Thoracic aorta (tissue), 2 donors: Measurements from ENCODE around the gene SNX1. TPM values are rescaled to one million over a fixed set of nuclear protein-coding genes. Genes with fewer than 3 reads are reported as not detected.
A peak's percentile ranks its signal among the peaks of the same experiment; 100 is the strongest.

Experiments used
- ATAC-seq: fragments of 150-250 bp; one replicate; pipeline ENCODE4 v1.8.0; 2017; ENCODE audit warnings: low read depth; ENCODE audit not compliant: insufficient number of reproducible peaks, low FRiP score
- DNase-seq: peaks from one replicate; pipeline ENCODE4 v3.0.0-alpha.2; 2020; ENCODE audit warnings: low spot score
- H3K27ac ChIP-seq, 2 donors: fragments of 200-600 bp; sonication (generic); 1 replicate in 1 of 2; 2 replicates in 1 of 2; pipeline ENCODE4 v1.5.1; 2016; ENCODE audit warnings: mild to moderate bottlenecking in 2 of 2, moderate library complexity in 2 of 2
- H3K27me3 ChIP-seq: fragments of 200-600 bp; sonication (generic); replicated peaks from 2 replicates; pipeline ENCODE4 v1.6.0; 2016; ENCODE audit warnings: mild to moderate bottlenecking; ENCODE audit not compliant: insufficient read depth
- H3K36me3 ChIP-seq: fragments of 200-600 bp; sonication (generic); one replicate; pipeline ENCODE4 v1.5.1; 2016
- H3K4me1 ChIP-seq, 2 donors: fragments of 200-600 bp; sonication (generic); 1 replicate in 1 of 2; 2 replicates in 1 of 2; pipeline versions ENCODE4 v1.5.1 to v1.6.0; 2016; ENCODE audit warnings: low read depth in 2 of 2, mild to moderate bottlenecking in 1 of 2; ENCODE audit not compliant: control insufficient read depth in 1 of 2
- H3K4me3 ChIP-seq: fragments of 200-600 bp; sonication (generic); 2 replicates; pipeline ENCODE4 v1.5.1; 2016; ENCODE audit warnings: mild to moderate bottlenecking
- H3K9me3 ChIP-seq: fragments of 200-600 bp; sonication (generic); 2 replicates; pipeline ENCODE4 v1.5.1; 2016
- total RNA-seq, 2 donors: library from RNA; depleted of rRNA; stranded (reverse); fragments of >200 nt; gene quantifications; one replicate each; pipeline versions ENCODE4 v1.1.0 to v1.2.3, GENCODE V29; 2016
- TF ChIP-seq, protein P1 (sequence below): fragments of 200-600 bp; sonication (generic); IDR thresholded peaks from one replicate; pipeline ENCODE4 v1.5.1; 2019; ENCODE audit warnings: antibody characterized with exemption

Gene SNX1
- total RNA-seq, 2 donors from 2014 or later: 47.2 to 104 TPM

DNA sequence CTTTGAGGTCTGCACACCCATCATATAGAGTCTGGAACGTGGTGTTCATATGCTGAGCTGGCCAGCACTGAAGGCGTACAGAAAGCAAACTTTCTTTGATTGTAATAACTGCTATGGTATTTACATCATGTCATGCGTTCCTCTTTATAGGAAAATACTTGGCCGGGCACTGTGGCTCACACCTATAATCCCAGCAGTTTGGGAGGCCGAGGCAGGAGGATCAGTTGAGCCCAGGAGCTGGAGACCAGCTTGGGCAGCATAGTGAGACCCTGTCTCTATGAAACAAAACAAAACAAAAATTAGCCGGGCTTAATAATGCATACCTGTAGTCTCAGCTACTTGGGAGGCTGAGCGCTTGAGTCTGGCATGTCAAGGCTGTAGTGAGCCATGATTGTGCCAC, 52.4 kb downstream of the SNX1 start:
- Histone ChIP-seq H3K9me3 (no peaks in the 10 kb centered on the region), H3K36me3 (peaks cover 12% of the 10 kb centered on the region), H3K27me3 (peaks cover 6% of the 10 kb centered on the region), H3K4me3 (no peak overlapping the region), H3K27ac (no peak overlapping the region), H3K4me1 (peaks cover 19 to 23% of the 10 kb centered on the region in 2 donors)
- DNase-seq (no peak), ATAC-seq (no peak)
- TF ChIP-seq, protein P1, sequence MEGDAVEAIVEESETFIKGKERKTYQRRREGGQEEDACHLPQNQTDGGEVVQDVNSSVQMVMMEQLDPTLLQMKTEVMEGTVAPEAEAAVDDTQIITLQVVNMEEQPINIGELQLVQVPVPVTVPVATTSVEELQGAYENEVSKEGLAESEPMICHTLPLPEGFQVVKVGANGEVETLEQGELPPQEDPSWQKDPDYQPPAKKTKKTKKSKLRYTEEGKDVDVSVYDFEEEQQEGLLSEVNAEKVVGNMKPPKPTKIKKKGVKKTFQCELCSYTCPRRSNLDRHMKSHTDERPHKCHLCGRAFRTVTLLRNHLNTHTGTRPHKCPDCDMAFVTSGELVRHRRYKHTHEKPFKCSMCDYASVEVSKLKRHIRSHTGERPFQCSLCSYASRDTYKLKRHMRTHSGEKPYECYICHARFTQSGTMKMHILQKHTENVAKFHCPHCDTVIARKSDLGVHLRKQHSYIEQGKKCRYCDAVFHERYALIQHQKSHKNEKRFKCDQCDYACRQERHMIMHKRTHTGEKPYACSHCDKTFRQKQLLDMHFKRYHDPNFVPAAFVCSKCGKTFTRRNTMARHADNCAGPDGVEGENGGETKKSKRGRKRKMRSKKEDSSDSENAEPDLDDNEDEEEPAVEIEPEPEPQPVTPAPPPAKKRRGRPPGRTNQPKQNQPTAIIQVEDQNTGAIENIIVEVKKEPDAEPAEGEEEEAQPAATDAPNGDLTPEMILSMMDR: no peak

DNA sequence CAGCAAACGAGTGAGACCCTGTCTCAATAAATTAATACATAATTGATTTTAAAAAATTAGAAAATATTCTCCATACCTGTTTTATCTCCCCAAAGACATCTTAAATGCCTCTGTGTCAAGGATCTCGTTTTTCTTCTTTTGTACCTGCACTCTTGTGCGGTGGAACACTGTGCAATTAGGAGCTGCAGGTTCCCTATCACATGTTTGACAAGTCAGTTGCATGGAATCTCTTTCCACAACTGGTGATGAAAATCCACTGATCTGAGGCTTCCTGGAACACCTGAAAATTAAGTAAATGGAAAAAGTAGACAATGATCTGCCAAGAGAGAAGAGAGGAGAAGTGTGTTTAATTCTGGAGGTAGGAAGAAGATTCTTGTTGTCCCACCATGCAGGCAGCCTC, 52.8 kb downstream of the SNX1 start:
- TF ChIP-seq, protein P1: no peak

DNA sequence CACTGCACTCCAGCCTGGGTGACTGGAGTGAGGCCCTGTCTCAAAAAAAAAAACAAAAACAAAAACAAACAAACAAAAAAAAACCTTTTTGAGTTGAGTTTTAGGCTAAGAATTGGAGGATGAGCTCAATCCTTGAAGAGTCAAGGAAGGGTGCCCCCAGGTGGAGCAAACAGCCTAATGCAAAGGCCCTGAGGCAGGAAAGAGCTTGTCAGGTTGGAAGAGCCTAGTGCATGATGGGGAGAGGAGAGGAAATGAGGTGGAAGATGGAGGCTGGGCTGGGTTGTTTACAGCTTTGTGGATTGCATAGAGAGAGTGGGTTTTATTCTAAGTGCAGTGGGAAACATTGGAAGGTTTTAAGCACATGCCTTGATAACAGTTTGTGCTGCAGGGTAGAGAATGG, 53.6 kb downstream of the SNX1 start:
- no peak for ATAC-seq
- H3K27ac ChIP-seq: no peak overlapping the region
- H3K4me1 ChIP-seq: peaks cover 21 to 30% of the 10 kb centered on the region in 2 donors
- TF ChIP-seq, protein P1: no peak
- H3K9me3 ChIP-seq: no peaks in the 10 kb centered on the region
- no peak for DNase-seq
- H3K27me3 ChIP-seq: peaks cover 6% of the 10 kb centered on the region
- H3K4me3 ChIP-seq: no peak overlapping the region
- peaks cover 8% of the 10 kb centered on the region for H3K36me3 ChIP-seq

More for the DNA sequence above, 52.8 kb downstream of the SNX1 start:
- Histone ChIP-seq H3K9me3 (no peaks in the 10 kb centered on the region), H3K27me3 (peaks cover 6% of the 10 kb centered on the region), H3K27ac (no peak overlapping the region), H3K36me3 (peaks cover 9% of the 10 kb centered on the region), H3K4me3 (no peak overlapping the region), H3K4me1 (peaks cover 21 to 27% of the 10 kb centered on the region in 2 donors)
- no peak for DNase-seq
- ATAC-seq: no peak

DNA sequence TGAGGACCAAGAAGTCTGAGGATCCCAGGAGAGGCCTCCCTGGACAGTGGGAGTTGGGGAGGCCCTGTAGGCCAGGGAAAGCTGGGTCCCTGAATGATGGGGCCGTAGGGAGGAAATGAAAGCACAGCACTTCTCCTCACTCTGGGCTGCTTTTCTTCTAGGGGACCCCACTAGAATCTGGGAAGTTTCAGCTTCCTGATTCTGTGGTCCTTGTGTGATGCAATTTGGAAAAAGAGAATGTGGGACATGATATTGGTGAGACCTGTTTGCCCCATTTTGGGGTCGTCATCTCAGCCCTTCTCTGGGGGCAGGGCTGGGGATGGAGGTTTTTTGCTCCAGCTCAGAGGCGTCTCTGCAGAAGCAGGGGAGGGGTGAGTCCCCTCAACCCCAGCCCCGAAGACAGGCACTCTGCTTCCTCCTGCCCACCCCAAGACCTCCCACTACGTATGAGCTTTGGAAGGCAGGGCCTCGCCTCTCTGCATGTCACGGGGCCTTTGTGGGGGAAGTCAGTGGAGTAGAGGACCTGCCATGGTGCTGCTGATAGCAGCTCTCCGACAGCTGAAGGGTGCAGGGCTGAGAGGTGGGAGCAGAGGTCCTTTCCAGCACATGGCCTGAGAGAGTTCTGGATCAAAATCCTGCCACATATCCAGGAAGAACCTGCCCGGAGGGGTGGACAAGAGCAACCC, 54.3 kb downstream of the SNX1 start:
- no peak for ATAC-seq
- no peak for DNase-seq

DNA sequence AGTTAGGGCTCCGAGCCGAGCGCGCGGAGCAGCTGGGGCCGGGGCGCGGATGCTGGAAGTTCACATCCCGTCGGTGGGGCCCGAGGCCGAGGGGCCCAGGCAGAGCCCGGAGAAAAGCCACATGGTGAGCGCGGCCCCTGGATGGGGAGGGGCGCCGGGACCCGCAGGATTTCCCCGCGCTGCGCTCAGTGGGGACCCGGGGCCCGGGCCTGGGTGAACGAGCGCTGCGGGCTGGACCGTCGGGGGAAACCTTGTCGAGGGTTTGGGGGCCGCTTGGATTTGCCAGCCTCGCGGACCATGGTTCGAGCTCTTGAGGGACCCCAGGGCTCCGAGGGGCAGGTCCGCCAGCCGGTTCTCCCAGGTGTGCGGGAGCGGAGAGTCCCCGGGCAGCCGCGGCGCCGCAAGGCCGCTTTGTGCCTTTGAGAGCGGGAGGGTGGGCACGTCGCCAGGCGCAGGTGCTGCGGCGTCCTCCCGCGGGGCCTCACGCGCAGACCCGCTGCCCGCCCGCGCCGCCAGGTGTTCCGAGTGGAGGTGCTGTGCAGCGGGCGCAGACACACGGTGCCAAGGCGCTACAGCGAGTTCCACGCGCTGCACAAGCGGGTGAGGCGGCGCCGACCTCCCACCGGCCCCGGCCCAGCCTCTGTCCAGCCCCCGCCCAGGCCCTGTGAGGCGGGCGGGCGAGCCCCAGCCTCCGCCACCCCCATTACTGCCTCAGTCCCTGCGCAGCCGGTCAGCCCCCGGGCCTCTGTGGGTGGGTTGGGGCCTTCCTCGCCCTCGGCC, 56.1 kb downstream of the SNX1 start, which contains the start of gene SNX22:
Gene SNX22 (plus strand): TSS at position 5 of the 780 bp plus-strand sequence. CDS start 45 bp downstream, at position 50.
- ATAC-seq: no peak
- no peak for DNase-seq
- H3K36me3 ChIP-seq: peaks cover 15% of the 10 kb centered on the region

More for the DNA sequence above, 54.3 kb downstream of the SNX1 start:
- no peaks in the 10 kb centered on the region for H3K9me3 ChIP-seq
- H3K27ac ChIP-seq: no peak overlapping the region
- TF ChIP-seq, protein P1: no peak
- peaks cover 10% of the 10 kb centered on the region for H3K36me3 ChIP-seq
- peaks cover 6% of the 10 kb centered on the region for H3K27me3 ChIP-seq
- peaks cover 21 to 30% of the 10 kb centered on the region in 2 donors for H3K4me1 ChIP-seq
- no peak overlapping the region for H3K4me3 ChIP-seq

More for the DNA sequence above, 56.1 kb downstream of the SNX1 start, which contains the start of gene SNX22:
- Histone ChIP-seq H3K4me1 (peaks cover 21 to 30% of the 10 kb centered on the region in 2 donors), H3K4me3 (peak within 1 kb of the TSS; percentile 68), H3K27ac (no peak within 1 kb of the TSS), H3K27me3 (peaks cover 6% of the 10 kb centered on the region), H3K9me3 (no peaks in the 10 kb centered on the region)
- TF ChIP-seq, protein P1: no peak
